GM19467 (cell line): ENCODE data around the gene SYTL3.
"Not testable (repeated sequence)": the region's sequence is repeated elsewhere in the genome, so short reads cannot be mapped to it uniquely, and the experiment has no call there.

ENCODE experiments used
- ATAC-seq: cut with Tn5 transposase; IDR thresholded peaks from one replicate; pipeline ENCODE4 v1.9.1; 2021; ENCODE audit warnings: mild to moderate bottlenecking, moderate library complexity; ENCODE audit not compliant: unreplicated experiment

The SYTL3 gene

GRCh38 chr6:158661156-158661685 lies 11.4 kb downstream of the SYTL3 start:
- ATAC-seq = no peak

- no peak for ATAC-seq
Measured at GRCh38 chr6:158662607-158662953, 12.7 kb downstream of the SYTL3 start.

- no peak for ATAC-seq
Measured at GRCh38 chr6:158662954-158663624, 13.2 kb downstream of the SYTL3 start.

GRCh38 chr6:158663625-158664165 lies 13.8 kb downstream of the SYTL3 start:
- ATAC-seq = no peak

- no peak for ATAC-seq
Measured at GRCh38 chr6:158665332-158665731, 15.5 kb downstream of the SYTL3 start.

GRCh38 chr6:158666628-158667359 lies 16.9 kb downstream of the SYTL3 start:
- no peak for ATAC-seq

- ATAC-seq = no peak
Measured at GRCh38 chr6:158667360-158667981, 17.6 kb downstream of the SYTL3 start.

GRCh38 chr6:158668707-158669103 lies 18.9 kb downstream of the SYTL3 start:
- no peak for ATAC-seq

- ATAC-seq = no peak
Measured at GRCh38 chr6:158669145-158670035, 19.5 kb downstream of the SYTL3 start.

GRCh38 chr6:158672119-158672518 lies 22.3 kb downstream of the SYTL3 start:
- ATAC-seq = not testable (repeated sequence)

GRCh38 chr6:158672726-158673125 lies 22.9 kb downstream of the SYTL3 start:
- ATAC-seq = no peak

GRCh38 chr6:158674342-158675131 lies 24.7 kb downstream of the SYTL3 start:
- no peak for ATAC-seq

- not testable (repeated sequence) for ATAC-seq
Measured at GRCh38 chr6:158677094-158677493, 27.2 kb downstream of the SYTL3 start.

GRCh38 chr6:158677906-158678578 lies 28.2 kb downstream of the SYTL3 start:
- no peak for ATAC-seq

- no peak for ATAC-seq
Measured at GRCh38 chr6:158680015-158680414, 30.2 kb downstream of the SYTL3 start.

GRCh38 chr6:158680481-158680880 lies 30.6 kb downstream of the SYTL3 start:
- ATAC-seq = no peak

- ATAC-seq = no peak
Measured at GRCh38 chr6:158684311-158684710, 34.5 kb downstream of the SYTL3 start.

- ATAC-seq = no peak
Measured at GRCh38 chr6:158684745-158685324, 35.0 kb downstream of the SYTL3 start.

GRCh38 chr6:158686311-158686710 lies 36.5 kb downstream of the SYTL3 start:
- no peak for ATAC-seq
